ENCODE data around the gene CFAP206.

Gene CFAP206

GRCh38 chr6:87494761-87495422 is 87.1 kb downstream of the CFAP206 start:
- CTCF ChIA-PET: interaction anchor here (1.2 to 5.7 kb wide), 6 partner anchors 11 to 416 kb away, joined by 3 to 27 read pairs (median 4); partner anchors contain the start of gene SLC35A1
- POLR2A ChIA-PET: no interaction called here
- TF ChIP-seq CTCF (IDR thresholded peaks at IDR 0.05; ENCODE audit: control extremely low read depth, extremely low read depth, low read depth, missing control alignments): no peak
- peak; percentile 36 for DNase-seq (ENCODE audit: extremely low spot score)

GRCh38 chr6:87498048-87498447 is 90.3 kb downstream of the CFAP206 start:
- DNase-seq (ENCODE audit: extremely low spot score): no peak
- CTCF ChIA-PET: interaction anchor here (5.7 kb wide), 1 partner anchor 8 kb away, joined by 27 read pairs; no protein-coding TSS in a partner anchor
- TF ChIP-seq CTCF (IDR thresholded peaks at IDR 0.05; ENCODE audit: control extremely low read depth, extremely low read depth, low read depth, missing control alignments): no peak
- POLR2A ChIA-PET: no interaction called here

- no peak for TF ChIP-seq CTCF (IDR thresholded peaks at IDR 0.05; ENCODE audit: control extremely low read depth, extremely low read depth, low read depth, missing control alignments)
- POLR2A ChIA-PET: no interaction called here
- CTCF ChIA-PET: no interaction called here
- no peak for DNase-seq (ENCODE audit: extremely low spot score)
Observed at GRCh38 chr6:87501809-87502572, 94.2 kb downstream of the CFAP206 start.

- ChIA-PET POLR2A (no interaction called here), CTCF (interaction anchor here (1.1 to 6.3 kb wide), 5 partner anchors 9 to 33 kb away, joined by 3 to 27 read pairs (median 7); no protein-coding TSS in a partner anchor)
- no peak for DNase-seq (ENCODE audit: extremely low spot score)
- TF ChIP-seq CTCF (IDR thresholded peaks at IDR 0.05; ENCODE audit: control extremely low read depth, extremely low read depth, low read depth, missing control alignments): no peak
Observed at GRCh38 chr6:87504441-87504840, 96.7 kb downstream of the CFAP206 start.

Data from GM10248 (cell line).